Right lobe of liver (tissue), 6 donors: Measurements from ENCODE around the gene ELF1. TPM values are rescaled to one million over a fixed set of nuclear protein-coding genes. Genes with fewer than 3 reads are reported as not detected.

Experiments used
- ATAC-seq, 4 donors: fragments of 200-7000 bp; cut with Tn5 transposase; one replicate each; pipeline ENCODE4 v1.9.1; 2020; ENCODE audit warnings: mild to moderate bottlenecking in 4 of 4, moderate library complexity in 4 of 4
- DNase-seq, 3 donors: peaks; one replicate each; pipeline ENCODE4 v3.0.0-alpha.2; 2020
- H3K27ac ChIP-seq, 3 donors: fragments of 200-600 bp; one replicate each; pipeline ENCODE4 v1.8.0; 2022
- H3K27me3 ChIP-seq, 2 donors: fragments of 200-600 bp; one replicate each; pipeline ENCODE4 v1.8.0; 2022
- H3K36me3 ChIP-seq, 4 donors: fragments of 200-600 bp; sonication (generic) in 1 of 4; one replicate each; pipeline versions ENCODE4 v1.5.1 to v1.8.0; 2017 to 2022; ENCODE audit warnings: control low read depth in 1 of 4
- H3K4me1 ChIP-seq, 4 donors: fragments of 200-600 bp; sonication (generic) in 1 of 4; one replicate each; pipeline versions ENCODE4 v1.5.1 to v1.8.0; 2017 to 2022; ENCODE audit warnings: control low read depth in 1 of 4
- H3K4me3 ChIP-seq, 3 donors: fragments of 200-600 bp; one replicate each; pipeline ENCODE4 v1.8.0; 2022
- H3K9me3 ChIP-seq, 4 donors: fragments of 200-600 bp; sonication (generic) in 1 of 4; one replicate each; pipeline versions ENCODE4 v1.5.1 to v1.8.0; 2017 to 2022; ENCODE audit warnings: control low read depth in 1 of 4
- POLR2A ChIP-seq: fragments of 450-650 bp; IDR thresholded peaks from one replicate; pipeline ENCODE4 v1.6.1; 2017; ENCODE audit warnings: antibody characterized with exemption, mild to moderate bottlenecking
- WGBS: methylation state at CpG from one replicate; pipeline ENCODE4 v1.1.6; 2018; ENCODE audit warnings: low coverage, low lambda C conversion rate; ENCODE audit not compliant: insufficient coverage; ENCODE audit errors: missing lambda C conversion rate; 5-methylcytosine and 5-hydroxymethylcytosine counted together
- intact Hi-C, 2 donors: fragments of 100-400 bp; cut with DNase I; formaldehyde crosslinking; loops; one replicate each; pipeline versions ENCODE4 v1.11.2 to v1.14.1; 2022
- total RNA-seq, 6 experiments: library from RNA; depleted of rRNA in 2 of 6; stranded (reverse); fragments of >200 nt in 2 of 6; fragmentation: NEBNext Ultra II Directional in 3 of 6; extraction: Animal tissue kit (Norgen Biotek cat#: 25700) in 3 of 6; gene quantifications; one replicate each; pipeline versions ENCODE4 v1.1.0 to v1.2.4, GENCODE V29; 2016 to 2023
- TF ChIP-seq, protein P1 (sequence below), 4 donors: fragments of 200-600 bp in 3 of 4; fragments of 450-650 bp in 1 of 4; IDR thresholded peaks; one replicate each; pipeline versions ENCODE4 v1.5.1 to v1.8.0; 2016 to 2022; ENCODE audit warnings: antibody characterized with exemption in 4 of 4, mild to moderate bottlenecking in 2 of 4
- donor health status: DM: no; HTN: yes; CAD: no.
- donor health status: DM: no; HTN: no; CAD: no.
- donor health status: DM: no; HTN: no; CAD: no.
- donor health status: DM: no; HTN: yes; CAD: no.
- donor health status: DM: no; HTN: yes; CAD: no.

Gene ELF1
- total RNA-seq, 6 experiments from 2014 or later: 24.1 to 35.4 (median 31.0) TPM

DNA sequence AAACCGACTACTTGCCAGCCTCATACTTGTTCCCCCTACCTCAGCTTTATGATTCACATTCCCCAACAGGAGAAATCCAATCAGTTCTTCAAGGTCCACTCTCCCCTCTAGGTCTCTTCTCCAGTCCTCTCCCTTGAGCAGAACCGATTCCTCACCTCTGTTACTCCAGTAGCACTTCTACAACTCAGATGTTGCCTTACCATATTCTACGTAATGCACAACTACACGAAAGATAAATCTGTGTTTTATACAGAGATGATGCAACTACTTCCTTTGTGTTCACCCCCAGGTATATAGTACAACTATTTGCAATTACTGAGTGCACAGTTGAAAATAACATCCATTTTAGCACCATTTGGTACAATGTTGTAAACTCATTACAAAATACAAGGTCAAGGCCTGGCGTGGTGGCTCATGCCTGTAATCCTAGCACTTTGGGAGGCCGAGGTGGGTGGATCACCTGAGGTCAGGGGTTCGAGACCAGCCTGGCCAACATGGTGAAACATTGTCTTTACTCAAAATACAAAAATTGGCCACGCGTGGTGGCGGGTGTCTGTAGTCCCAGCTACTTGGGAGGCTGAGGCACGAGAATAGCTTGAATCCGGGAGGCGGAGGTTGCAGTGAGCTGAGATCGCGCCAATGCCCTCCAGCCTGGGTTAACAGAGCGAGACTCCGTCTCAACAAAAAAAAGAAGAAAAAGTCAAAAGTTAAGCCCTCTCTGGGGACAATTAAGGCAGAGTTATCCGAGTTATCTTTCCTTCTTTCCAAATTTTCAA is 39.4 kb upstream of the ELF1 start:
- WGBS: 65% methylated on average over 17 of the region's 18 CpGs
- Histone ChIP-seq H3K27ac (peak overlapping the region in 2 of 3 donors; percentile 92 to 99), H3K27me3 (no peaks in the 10 kb centered on the region), H3K36me3 (no peaks in the 10 kb centered on the region), H3K4me3 (peak overlapping the region; percentile 64 to 80 (median 78)), H3K9me3 (no peaks in the 10 kb centered on the region), H3K4me1 (peaks cover 0 to 68% (median 21%) of the 10 kb centered on the region in 4 donors)
- no peak for DNase-seq
- no peak for ATAC-seq
- TF ChIP-seq POLR2A: no peak
- TF ChIP-seq, protein P1, sequence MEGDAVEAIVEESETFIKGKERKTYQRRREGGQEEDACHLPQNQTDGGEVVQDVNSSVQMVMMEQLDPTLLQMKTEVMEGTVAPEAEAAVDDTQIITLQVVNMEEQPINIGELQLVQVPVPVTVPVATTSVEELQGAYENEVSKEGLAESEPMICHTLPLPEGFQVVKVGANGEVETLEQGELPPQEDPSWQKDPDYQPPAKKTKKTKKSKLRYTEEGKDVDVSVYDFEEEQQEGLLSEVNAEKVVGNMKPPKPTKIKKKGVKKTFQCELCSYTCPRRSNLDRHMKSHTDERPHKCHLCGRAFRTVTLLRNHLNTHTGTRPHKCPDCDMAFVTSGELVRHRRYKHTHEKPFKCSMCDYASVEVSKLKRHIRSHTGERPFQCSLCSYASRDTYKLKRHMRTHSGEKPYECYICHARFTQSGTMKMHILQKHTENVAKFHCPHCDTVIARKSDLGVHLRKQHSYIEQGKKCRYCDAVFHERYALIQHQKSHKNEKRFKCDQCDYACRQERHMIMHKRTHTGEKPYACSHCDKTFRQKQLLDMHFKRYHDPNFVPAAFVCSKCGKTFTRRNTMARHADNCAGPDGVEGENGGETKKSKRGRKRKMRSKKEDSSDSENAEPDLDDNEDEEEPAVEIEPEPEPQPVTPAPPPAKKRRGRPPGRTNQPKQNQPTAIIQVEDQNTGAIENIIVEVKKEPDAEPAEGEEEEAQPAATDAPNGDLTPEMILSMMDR (IDR thresholded peaks at IDR 0.05): no peak
- intact Hi-C loops: no loop called here

GRCh38 chr13:41056826-41057711 is 38.0 kb upstream of the ELF1 start:
- no peak for TF ChIP-seq POLR2A
- TF ChIP-seq, protein P1 (IDR thresholded peaks at IDR 0.05): no peak
- ATAC-seq (no peak), DNase-seq (no peak)
- H3K4me3 ChIP-seq: no peak overlapping the region
- WGBS: 59% methylated on average over 11 of the region's 11 CpGs
- no peaks in the 10 kb centered on the region for H3K9me3 ChIP-seq
- H3K36me3 ChIP-seq: no peaks in the 10 kb centered on the region
- H3K27me3 ChIP-seq: no peaks in the 10 kb centered on the region
- intact Hi-C loops: no loop called here
- H3K4me1 ChIP-seq: peaks cover 0 to 73% (median 20%) of the 10 kb centered on the region in 4 donors
- H3K27ac ChIP-seq: no peak overlapping the region

DNA sequence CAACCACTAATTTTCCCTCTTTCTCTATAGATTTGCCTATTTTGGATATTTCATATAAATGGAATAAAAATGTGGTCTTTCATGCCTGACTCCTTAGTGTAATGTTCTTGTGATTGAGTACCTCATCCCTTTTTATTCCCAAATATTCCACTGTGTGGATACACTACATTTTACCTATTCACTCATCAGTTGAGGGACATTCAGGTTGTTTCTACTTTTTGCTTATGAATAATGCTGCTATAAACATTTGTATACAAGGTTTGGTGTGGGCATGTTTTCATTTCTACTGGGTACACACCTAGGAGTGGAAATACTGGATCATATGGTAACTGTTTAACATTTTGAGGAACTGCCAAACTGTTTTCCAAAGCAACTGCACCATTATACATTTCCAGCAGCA is 37.1 kb upstream of the ELF1 start:
- no peak overlapping the region for H3K27ac ChIP-seq
- DNase-seq (no peak), ATAC-seq (no peak)
- no peak for TF ChIP-seq POLR2A
- TF ChIP-seq, protein P1 (IDR thresholded peaks at IDR 0.05): no peak
- no peak overlapping the region for H3K4me3 ChIP-seq
- no peaks in the 10 kb centered on the region for H3K27me3 ChIP-seq
- peaks cover 0 to 74% (median 20%) of the 10 kb centered on the region in 4 donors for H3K4me1 ChIP-seq
- H3K36me3 ChIP-seq: no peaks in the 10 kb centered on the region
- intact Hi-C loops: no loop called here
- no peaks in the 10 kb centered on the region for H3K9me3 ChIP-seq

DNA sequence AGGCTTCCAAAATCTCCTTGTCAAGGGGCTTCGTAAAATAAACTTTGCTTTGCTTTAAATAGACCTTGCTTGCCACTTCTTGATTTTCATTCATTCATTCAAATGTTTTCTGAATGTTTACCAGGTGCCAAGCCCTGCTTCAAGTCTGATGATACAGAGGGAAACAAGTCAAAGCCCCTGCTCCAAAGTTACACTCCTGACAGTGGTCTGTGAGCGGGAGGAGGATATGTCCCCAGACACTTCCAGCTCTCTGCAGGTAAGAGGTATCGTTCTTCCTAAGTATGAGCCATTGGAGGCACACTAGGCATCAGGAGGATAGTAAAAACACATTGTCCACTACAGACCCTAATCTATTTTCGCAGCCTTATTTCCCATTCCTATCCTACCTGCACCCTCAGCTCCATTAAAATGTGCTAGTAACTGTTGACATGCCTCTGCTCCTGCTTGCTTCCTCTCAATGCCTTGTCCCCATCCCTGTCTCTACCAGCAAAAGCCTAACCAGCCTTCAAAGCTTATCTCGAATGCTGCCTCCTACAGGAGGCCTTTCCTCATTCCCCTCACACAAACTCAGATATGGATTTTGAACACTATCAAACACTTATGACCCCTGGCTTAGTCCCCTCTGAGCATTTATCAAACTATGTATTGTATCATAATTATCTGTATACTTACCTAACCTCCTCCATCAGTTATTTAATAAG is 36.0 kb upstream of the ELF1 start:
- TF ChIP-seq POLR2A: no peak
- TF ChIP-seq, protein P1 (IDR thresholded peaks at IDR 0.05): peak in 3 of 4 donors; percentile 17 to 33 (median 18)
- Histone ChIP-seq H3K4me1 (peaks cover 0 to 74% (median 20%) of the 10 kb centered on the region in 4 donors), H3K27me3 (no peaks in the 10 kb centered on the region), H3K9me3 (no peaks in the 10 kb centered on the region), H3K27ac (peak overlapping the region in 2 of 3 donors; percentile 73 to 89), H3K4me3 (no peak overlapping the region), H3K36me3 (no peaks in the 10 kb centered on the region)
- DNase-seq (no peak), ATAC-seq (no peak)
- WGBS: 86% methylated on average over 5 of the region's 5 CpGs
- intact Hi-C loops: no loop called here
